ENCODE measurements around the gene ZNF101.

The ZNF101 gene

GRCh38 chr19:19630426-19630825 lies 38.2 kb upstream of the ZNF101 start:
- Histone ChIP-seq H3K4me3 (ENCODE audit: low read depth, low read length) (no peak overlapping the region), H3K27ac (ENCODE audit: low read depth, low read length) (no peak overlapping the region), H2AFZ (ENCODE audit: low read length, unreplicated experiment) (no peak overlapping the region), H3K36me3 (ENCODE audit: insufficient read depth, low read length) (peaks cover 6% of the 10 kb centered on the region; the same call in 1 of the 2 replicates), H3K4me1 (ENCODE audit: control insufficient read depth, insufficient read depth, low read length, unreplicated experiment) (no peaks in the 10 kb centered on the region), H3K27me3 (ENCODE audit: insufficient read depth, low read length) (no peaks in the 10 kb centered on the region), H3K79me2 (ENCODE audit: control insufficient read depth, insufficient read depth, low read length, unreplicated experiment) (no peaks in the 10 kb centered on the region)

- H3K4me3 ChIP-seq (ENCODE audit: low read depth, low read length), result no peak overlapping the region
- H2AFZ ChIP-seq (ENCODE audit: low read length, unreplicated experiment), result no peak overlapping the region
- H3K27ac ChIP-seq (ENCODE audit: low read depth, low read length), result no peak overlapping the region
- H3K27me3 ChIP-seq (ENCODE audit: insufficient read depth, low read length), result no peaks in the 10 kb centered on the region
- no peaks in the 10 kb centered on the region for H3K79me2 ChIP-seq (ENCODE audit: control insufficient read depth, insufficient read depth, low read length, unreplicated experiment)
- no peaks in the 10 kb centered on the region for H3K4me1 ChIP-seq (ENCODE audit: control insufficient read depth, insufficient read depth, low read length, unreplicated experiment)
- H3K36me3 ChIP-seq (ENCODE audit: insufficient read depth, low read length), result peaks cover 6% of the 10 kb centered on the region; the same call in 1 of the 2 replicates
Observed at GRCh38 chr19:19631346-19631745, 37.3 kb upstream of the ZNF101 start.

GRCh38 chr19:19632661-19633060 lies 36.0 kb upstream of the ZNF101 start:
- Histone ChIP-seq H2AFZ (ENCODE audit: low read length, unreplicated experiment) (no peak overlapping the region), H3K36me3 (ENCODE audit: insufficient read depth, low read length) (peaks cover 6% of the 10 kb centered on the region; the same call in 1 of the 2 replicates), H3K79me2 (ENCODE audit: control insufficient read depth, insufficient read depth, low read length, unreplicated experiment) (no peaks in the 10 kb centered on the region), H3K27ac (ENCODE audit: low read depth, low read length) (no peak overlapping the region), H3K4me1 (ENCODE audit: control insufficient read depth, insufficient read depth, low read length, unreplicated experiment) (no peaks in the 10 kb centered on the region), H3K27me3 (ENCODE audit: insufficient read depth, low read length) (no peaks in the 10 kb centered on the region), H3K4me3 (ENCODE audit: low read depth, low read length) (no peak overlapping the region)

GRCh38 chr19:19633711-19634515 lies 34.7 kb upstream of the ZNF101 start:
- Histone ChIP-seq H3K36me3 (ENCODE audit: insufficient read depth, low read length) (peaks cover 6% of the 10 kb centered on the region; the same call in 1 of the 2 replicates), H3K27ac (ENCODE audit: low read depth, low read length) (no peak overlapping the region), H3K27me3 (ENCODE audit: insufficient read depth, low read length) (no peaks in the 10 kb centered on the region), H2AFZ (ENCODE audit: low read length, unreplicated experiment) (no peak overlapping the region), H3K79me2 (ENCODE audit: control insufficient read depth, insufficient read depth, low read length, unreplicated experiment) (no peaks in the 10 kb centered on the region), H3K4me1 (ENCODE audit: control insufficient read depth, insufficient read depth, low read length, unreplicated experiment) (no peaks in the 10 kb centered on the region), H3K4me3 (ENCODE audit: low read depth, low read length) (no peak overlapping the region)

- H3K27me3 ChIP-seq (ENCODE audit: insufficient read depth, low read length), result no peaks in the 10 kb centered on the region
- H3K4me1 ChIP-seq (ENCODE audit: control insufficient read depth, insufficient read depth, low read length, unreplicated experiment), result no peaks in the 10 kb centered on the region
- H3K36me3 ChIP-seq (ENCODE audit: insufficient read depth, low read length), result peaks cover 6% of the 10 kb centered on the region; the same call in 1 of the 2 replicates
- no peak overlapping the region for H3K4me3 ChIP-seq (ENCODE audit: low read depth, low read length)
- no peak overlapping the region for H3K27ac ChIP-seq (ENCODE audit: low read depth, low read length)
- no peak overlapping the region for H2AFZ ChIP-seq (ENCODE audit: low read length, unreplicated experiment)
- H3K79me2 ChIP-seq (ENCODE audit: control insufficient read depth, insufficient read depth, low read length, unreplicated experiment), result no peaks in the 10 kb centered on the region
Observed at GRCh38 chr19:19634516-19635312, 33.9 kb upstream of the ZNF101 start.

GRCh38 chr19:19635313-19635702 lies 33.3 kb upstream of the ZNF101 start:
- no peaks in the 10 kb centered on the region for H3K27me3 ChIP-seq (ENCODE audit: insufficient read depth, low read length)
- no peaks in the 10 kb centered on the region for H3K79me2 ChIP-seq (ENCODE audit: control insufficient read depth, insufficient read depth, low read length, unreplicated experiment)
- peaks cover 6% of the 10 kb centered on the region; the same call in 1 of the 2 replicates for H3K36me3 ChIP-seq (ENCODE audit: insufficient read depth, low read length)
- no peak overlapping the region for H3K4me3 ChIP-seq (ENCODE audit: low read depth, low read length)
- H3K4me1 ChIP-seq (ENCODE audit: control insufficient read depth, insufficient read depth, low read length, unreplicated experiment), result no peaks in the 10 kb centered on the region
- no peak overlapping the region for H2AFZ ChIP-seq (ENCODE audit: low read length, unreplicated experiment)
- no peak overlapping the region for H3K27ac ChIP-seq (ENCODE audit: low read depth, low read length)

- no peak overlapping the region for H3K27ac ChIP-seq (ENCODE audit: low read depth, low read length)
- no peaks in the 10 kb centered on the region for H3K27me3 ChIP-seq (ENCODE audit: insufficient read depth, low read length)
- H3K4me1 ChIP-seq (ENCODE audit: control insufficient read depth, insufficient read depth, low read length, unreplicated experiment), result no peaks in the 10 kb centered on the region
- no peak overlapping the region for H2AFZ ChIP-seq (ENCODE audit: low read length, unreplicated experiment)
- no peaks in the 10 kb centered on the region for H3K79me2 ChIP-seq (ENCODE audit: control insufficient read depth, insufficient read depth, low read length, unreplicated experiment)
- peaks cover 6% of the 10 kb centered on the region; the same call in 1 of the 2 replicates for H3K36me3 ChIP-seq (ENCODE audit: insufficient read depth, low read length)
- no peak overlapping the region for H3K4me3 ChIP-seq (ENCODE audit: low read depth, low read length)
Observed at GRCh38 chr19:19636573-19637185, 32.0 kb upstream of the ZNF101 start.

- no peak overlapping the region for H3K4me3 ChIP-seq (ENCODE audit: low read depth, low read length)
- no peak overlapping the region for H2AFZ ChIP-seq (ENCODE audit: low read length, unreplicated experiment)
- H3K36me3 ChIP-seq (ENCODE audit: insufficient read depth, low read length), result peaks cover 6% of the 10 kb centered on the region; the same call in 1 of the 2 replicates
- H3K27ac ChIP-seq (ENCODE audit: low read depth, low read length), result no peak overlapping the region
- no peaks in the 10 kb centered on the region for H3K4me1 ChIP-seq (ENCODE audit: control insufficient read depth, insufficient read depth, low read length, unreplicated experiment)
- H3K79me2 ChIP-seq (ENCODE audit: control insufficient read depth, insufficient read depth, low read length, unreplicated experiment), result no peaks in the 10 kb centered on the region
- no peaks in the 10 kb centered on the region for H3K27me3 ChIP-seq (ENCODE audit: insufficient read depth, low read length)
Observed at GRCh38 chr19:19637186-19637522, 31.5 kb upstream of the ZNF101 start.

GRCh38 chr19:19637523-19638251 lies 31.0 kb upstream of the ZNF101 start:
- H3K27ac ChIP-seq (ENCODE audit: low read depth, low read length), result no peak overlapping the region
- H3K36me3 ChIP-seq (ENCODE audit: insufficient read depth, low read length), result peaks cover 6% of the 10 kb centered on the region; the same call in 1 of the 2 replicates
- no peak overlapping the region for H2AFZ ChIP-seq (ENCODE audit: low read length, unreplicated experiment)
- no peaks in the 10 kb centered on the region for H3K27me3 ChIP-seq (ENCODE audit: insufficient read depth, low read length)
- H3K4me3 ChIP-seq (ENCODE audit: low read depth, low read length), result no peak overlapping the region
- H3K79me2 ChIP-seq (ENCODE audit: control insufficient read depth, insufficient read depth, low read length, unreplicated experiment), result no peaks in the 10 kb centered on the region
- no peaks in the 10 kb centered on the region for H3K4me1 ChIP-seq (ENCODE audit: control insufficient read depth, insufficient read depth, low read length, unreplicated experiment)

GRCh38 chr19:19642506-19643157 lies 26.0 kb upstream of the ZNF101 start:
- H2AFZ ChIP-seq (ENCODE audit: low read length, unreplicated experiment), result peak overlapping the region; percentile 75
- H3K4me3 ChIP-seq (ENCODE audit: low read depth, low read length), result peak overlapping the region; percentile 98
- H3K4me1 ChIP-seq (ENCODE audit: control insufficient read depth, insufficient read depth, low read length, unreplicated experiment), result no peaks in the 10 kb centered on the region
- H3K27ac ChIP-seq (ENCODE audit: low read depth, low read length), result no peak overlapping the region
- no peaks in the 10 kb centered on the region for H3K36me3 ChIP-seq (ENCODE audit: insufficient read depth, low read length)
- H3K79me2 ChIP-seq (ENCODE audit: control insufficient read depth, insufficient read depth, low read length, unreplicated experiment), result no peaks in the 10 kb centered on the region
- no peaks in the 10 kb centered on the region for H3K27me3 ChIP-seq (ENCODE audit: insufficient read depth, low read length)
